NB4 (cell line): ENCODE data around the gene TMEM92.

Source experiments
- MYC ChIP-seq: IDR thresholded peaks from 2 replicates; pipeline ENCODE4 v1.6.1; 2011; ENCODE audit warnings: low read depth, low read length
- POLR2A ChIP-seq: IDR thresholded peaks from 2 replicates; pipeline ENCODE4 v1.6.1; 2011; ENCODE audit warnings: mild to moderate bottlenecking; ENCODE audit not compliant: insufficient read length; ENCODE audit errors: extremely low read depth
- TF ChIP-seq, protein P1 (sequence below): IDR thresholded peaks from one replicate; pipeline ENCODE4 v1.5.1; 2012; ENCODE audit warnings: low read depth, low read length
- TF ChIP-seq, protein P2 (sequence below): IDR thresholded peaks from 2 replicates; pipeline ENCODE4 v1.6.1; 2011; ENCODE audit warnings: low read depth, low read length

DNA sequence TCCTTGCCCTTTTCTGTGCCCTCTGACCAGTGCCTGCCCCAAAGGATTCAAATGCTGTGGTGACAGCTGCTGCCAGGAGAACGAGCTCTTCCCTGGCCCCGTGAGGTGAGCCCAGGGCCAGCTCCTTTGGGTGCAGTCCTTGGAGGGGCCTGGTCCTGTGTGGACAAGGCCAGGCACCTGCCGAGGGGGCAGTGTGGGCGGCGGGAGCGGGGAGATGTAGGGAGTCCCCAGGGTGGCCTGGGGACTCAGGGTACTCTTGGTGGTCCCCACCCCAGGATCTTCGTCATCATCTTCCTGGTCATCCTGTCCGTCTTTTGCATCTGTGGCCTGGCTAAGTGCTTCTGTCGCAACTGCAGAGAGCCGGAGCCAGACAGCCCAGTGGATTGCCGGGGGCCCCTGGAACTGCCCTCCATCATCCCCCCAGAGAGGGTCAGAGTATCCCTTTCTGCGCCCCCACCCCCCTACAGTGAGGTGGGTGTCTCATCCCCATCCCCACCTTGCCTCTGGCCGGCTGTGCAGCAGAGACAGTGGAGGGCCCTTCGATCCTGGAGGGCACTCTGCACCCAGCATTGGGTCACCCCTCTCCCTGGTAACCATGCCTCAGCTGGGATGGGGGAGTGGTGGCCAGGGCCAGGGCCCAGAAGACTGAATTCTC, 4.4 kb downstream of the TMEM92 start:
- TF ChIP-seq, protein P1, sequence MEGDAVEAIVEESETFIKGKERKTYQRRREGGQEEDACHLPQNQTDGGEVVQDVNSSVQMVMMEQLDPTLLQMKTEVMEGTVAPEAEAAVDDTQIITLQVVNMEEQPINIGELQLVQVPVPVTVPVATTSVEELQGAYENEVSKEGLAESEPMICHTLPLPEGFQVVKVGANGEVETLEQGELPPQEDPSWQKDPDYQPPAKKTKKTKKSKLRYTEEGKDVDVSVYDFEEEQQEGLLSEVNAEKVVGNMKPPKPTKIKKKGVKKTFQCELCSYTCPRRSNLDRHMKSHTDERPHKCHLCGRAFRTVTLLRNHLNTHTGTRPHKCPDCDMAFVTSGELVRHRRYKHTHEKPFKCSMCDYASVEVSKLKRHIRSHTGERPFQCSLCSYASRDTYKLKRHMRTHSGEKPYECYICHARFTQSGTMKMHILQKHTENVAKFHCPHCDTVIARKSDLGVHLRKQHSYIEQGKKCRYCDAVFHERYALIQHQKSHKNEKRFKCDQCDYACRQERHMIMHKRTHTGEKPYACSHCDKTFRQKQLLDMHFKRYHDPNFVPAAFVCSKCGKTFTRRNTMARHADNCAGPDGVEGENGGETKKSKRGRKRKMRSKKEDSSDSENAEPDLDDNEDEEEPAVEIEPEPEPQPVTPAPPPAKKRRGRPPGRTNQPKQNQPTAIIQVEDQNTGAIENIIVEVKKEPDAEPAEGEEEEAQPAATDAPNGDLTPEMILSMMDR = no peak
- TF ChIP-seq POLR2A = no peak
- TF ChIP-seq, protein P2, sequence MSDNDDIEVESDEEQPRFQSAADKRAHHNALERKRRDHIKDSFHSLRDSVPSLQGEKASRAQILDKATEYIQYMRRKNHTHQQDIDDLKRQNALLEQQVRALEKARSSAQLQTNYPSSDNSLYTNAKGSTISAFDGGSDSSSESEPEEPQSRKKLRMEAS = no peak
- no peak for TF ChIP-seq MYC
